HG02623 (cell line): ENCODE measurements around the gene ACTL8.
"Not testable (repeated sequence)": the region's sequence is repeated elsewhere in the genome, so short reads cannot be mapped to it uniquely, and the experiment has no call there.

Source experiments
- ATAC-seq: cut with Tn5 transposase; IDR thresholded peaks from one replicate; pipeline ENCODE4 v1.9.1; 2021; ENCODE audit warnings: moderate library complexity; ENCODE audit not compliant: unreplicated experiment

ACTL8 gene

DNA sequence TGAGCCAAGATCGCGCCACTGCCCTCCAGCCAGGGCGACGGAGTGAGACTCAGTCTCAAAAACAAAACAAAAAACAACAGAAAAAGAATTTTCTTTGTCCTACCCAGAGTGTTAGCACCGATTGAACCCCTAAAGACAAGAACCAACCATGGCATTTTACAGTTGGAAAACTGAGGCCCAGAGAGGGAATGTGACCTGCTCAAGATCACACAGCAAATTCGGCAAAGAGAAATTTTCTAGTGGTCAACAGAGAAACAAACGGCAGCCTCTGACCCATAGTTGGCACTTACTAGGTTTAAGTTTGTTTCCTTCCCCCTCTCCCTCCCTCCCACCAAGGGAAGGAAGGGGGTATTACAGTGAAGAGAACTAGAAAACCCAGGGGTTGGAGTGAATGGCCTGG is 20.5 kb upstream of the ACTL8 start:
- no peak for ATAC-seq

- no peak for ATAC-seq
These were observed 19.8 kb upstream of the ACTL8 start for GRCh38 chr1:17735348-17735747.

GRCh38 chr1:17735793-17736192 is 19.3 kb upstream of the ACTL8 start:
- no peak for ATAC-seq

- no peak for ATAC-seq
These were observed 18.5 kb upstream of the ACTL8 start for GRCh38 chr1:17736625-17737024.

DNA sequence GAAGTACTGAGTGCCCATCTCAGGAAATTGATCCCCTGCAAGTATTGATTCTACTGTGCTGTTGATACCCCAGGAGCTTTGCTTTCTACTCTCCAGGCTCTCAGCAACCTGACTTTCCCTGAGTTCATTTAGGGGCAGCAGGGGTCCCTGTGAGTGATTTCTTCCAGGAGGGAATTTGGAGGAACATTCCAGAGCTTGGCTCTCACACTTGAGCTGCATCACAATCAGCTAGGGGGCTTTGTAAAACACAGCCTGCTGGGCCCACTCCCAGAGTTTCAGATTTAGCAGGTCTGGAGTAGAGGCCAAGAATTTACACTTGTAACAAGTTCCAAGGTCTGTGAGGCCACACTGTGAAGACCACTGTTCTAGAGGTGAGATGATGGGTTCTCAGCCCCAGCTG is 16.1 kb upstream of the ACTL8 start:
- no peak for ATAC-seq

DNA sequence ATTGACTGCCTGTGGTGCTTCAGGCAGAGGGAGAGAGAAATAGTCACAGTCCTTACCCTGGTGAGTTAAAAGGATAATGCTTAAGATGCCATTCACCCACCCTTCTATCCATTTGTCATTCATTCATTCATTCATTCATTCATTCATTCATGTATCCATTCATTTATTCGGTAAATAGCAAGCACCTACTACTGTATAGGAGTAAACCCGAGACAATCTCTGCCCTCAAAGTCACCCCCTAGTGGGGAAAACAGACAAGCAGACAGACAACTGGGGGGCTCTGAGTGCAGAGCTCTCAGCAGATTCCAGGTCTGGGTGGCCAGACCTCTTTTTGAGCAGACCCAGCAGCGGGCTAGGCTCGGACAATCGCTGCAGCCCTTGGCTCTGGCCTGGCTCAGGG is 14.1 kb upstream of the ACTL8 start:
- no peak for ATAC-seq

DNA sequence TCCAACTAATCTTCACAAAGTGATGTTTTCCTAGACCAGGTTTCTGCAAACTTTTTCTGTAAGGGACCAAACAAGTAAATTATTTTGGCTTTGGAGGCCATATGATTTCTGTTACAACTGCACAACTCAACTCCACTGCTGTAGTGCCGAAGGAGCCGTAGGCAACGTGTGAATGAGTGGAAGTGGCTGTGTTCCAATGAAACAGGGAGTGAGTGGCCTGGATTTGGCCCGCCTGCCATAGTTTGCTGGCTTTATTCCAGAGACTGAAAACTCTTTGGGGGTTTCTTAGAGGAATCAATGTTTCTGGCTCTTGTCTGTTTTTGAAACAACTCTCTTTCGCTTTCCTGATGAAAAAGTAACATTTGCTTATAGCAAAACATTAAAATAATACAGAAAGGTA is 12.6 kb upstream of the ACTL8 start:
- ATAC-seq = no peak

- ATAC-seq = no peak
These were observed 12.0 kb upstream of the ACTL8 start for GRCh38 chr1:17743008-17743647.

GRCh38 chr1:17743925-17744324 is 11.2 kb upstream of the ACTL8 start:
- ATAC-seq = no peak

DNA sequence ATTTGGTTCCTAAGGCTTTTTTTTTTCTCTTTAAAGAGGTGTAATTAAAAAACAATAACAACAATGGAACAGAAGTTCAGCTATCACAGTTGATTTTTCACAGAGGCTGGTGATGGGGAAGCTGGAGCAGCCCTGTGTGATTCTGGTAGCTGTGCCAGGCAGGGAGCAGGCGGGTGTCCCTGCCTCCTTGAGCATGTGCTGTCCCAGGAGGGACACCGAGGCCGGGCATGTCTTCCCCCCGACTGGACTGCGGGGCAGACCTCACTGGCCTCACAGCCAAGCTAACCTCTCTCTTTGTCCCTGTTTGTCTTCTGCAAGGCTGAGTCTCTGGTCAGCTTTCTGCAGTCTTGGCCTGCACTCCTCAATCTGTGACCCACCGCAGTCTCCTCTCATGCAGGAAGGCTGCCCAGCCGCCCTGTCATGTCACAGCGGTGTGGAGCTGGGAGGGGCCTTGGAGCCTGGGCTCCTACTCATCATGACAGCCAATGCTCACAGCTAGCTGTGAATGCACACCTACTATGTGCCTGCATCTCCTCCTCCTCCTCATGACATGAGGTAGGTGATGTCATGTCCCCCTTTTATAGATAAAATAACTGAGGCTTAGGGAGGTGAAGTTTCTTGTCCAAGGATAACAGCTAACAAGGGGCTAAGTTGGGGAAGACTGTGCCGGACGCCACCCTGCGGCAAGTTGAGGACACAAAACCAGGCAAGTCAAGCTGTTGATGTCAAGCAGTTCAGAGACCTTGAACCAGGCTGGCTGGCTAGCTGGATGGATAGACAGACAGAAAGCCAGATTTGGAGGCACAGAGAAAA is 10.3 kb upstream of the ACTL8 start:
- no peak for ATAC-seq

GRCh38 chr1:17745479-17745955 is 9.6 kb upstream of the ACTL8 start:
- ATAC-seq = no peak

DNA sequence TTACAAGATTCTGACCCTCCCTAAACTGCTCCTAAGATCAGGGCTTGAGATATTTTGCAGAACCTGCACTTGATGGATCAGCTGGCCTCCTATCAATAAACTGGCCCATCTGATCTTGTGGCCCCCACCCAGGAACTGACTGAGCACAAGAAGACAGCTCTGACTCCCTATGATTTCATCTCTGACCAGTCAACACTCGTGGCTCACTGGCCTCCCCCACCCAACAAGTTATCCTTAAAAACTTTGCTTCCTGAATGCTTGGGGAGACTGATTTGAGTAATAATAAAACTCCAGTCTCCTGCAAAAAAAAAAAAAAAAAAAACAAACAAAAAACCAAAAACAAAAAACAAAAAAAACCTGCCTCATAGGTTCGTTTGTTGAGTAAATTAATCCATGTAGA is 8.9 kb upstream of the ACTL8 start:
- ATAC-seq = not testable (repeated sequence)

- no peak for ATAC-seq
These were observed 8.2 kb upstream of the ACTL8 start for GRCh38 chr1:17746920-17747319.

- ATAC-seq = no peak
These were observed 4.8 kb upstream of the ACTL8 start for GRCh38 chr1:17750333-17750732.

GRCh38 chr1:17752356-17752755 is 2.8 kb upstream of the ACTL8 start:
- ATAC-seq = no peak

DNA sequence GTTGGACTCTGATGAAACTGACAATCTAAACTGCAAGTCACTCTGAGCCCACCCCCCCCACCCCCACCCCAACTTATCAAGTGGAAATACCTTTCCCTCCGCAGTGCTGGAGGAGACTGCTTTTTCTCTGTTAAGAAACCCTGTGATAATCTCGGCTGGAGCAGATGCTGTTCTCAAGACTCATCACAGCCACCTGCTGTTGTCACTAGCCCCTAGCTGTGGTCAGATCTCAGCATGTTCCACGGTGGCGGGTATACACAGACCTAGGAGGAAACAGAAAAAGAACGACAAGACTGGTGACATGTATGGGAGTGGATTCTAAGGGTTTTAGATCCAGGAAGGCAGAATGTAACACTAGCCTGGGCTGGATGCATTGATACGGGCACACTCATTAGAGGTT is 2.3 kb downstream of the ACTL8 start:
- no peak for ATAC-seq

DNA sequence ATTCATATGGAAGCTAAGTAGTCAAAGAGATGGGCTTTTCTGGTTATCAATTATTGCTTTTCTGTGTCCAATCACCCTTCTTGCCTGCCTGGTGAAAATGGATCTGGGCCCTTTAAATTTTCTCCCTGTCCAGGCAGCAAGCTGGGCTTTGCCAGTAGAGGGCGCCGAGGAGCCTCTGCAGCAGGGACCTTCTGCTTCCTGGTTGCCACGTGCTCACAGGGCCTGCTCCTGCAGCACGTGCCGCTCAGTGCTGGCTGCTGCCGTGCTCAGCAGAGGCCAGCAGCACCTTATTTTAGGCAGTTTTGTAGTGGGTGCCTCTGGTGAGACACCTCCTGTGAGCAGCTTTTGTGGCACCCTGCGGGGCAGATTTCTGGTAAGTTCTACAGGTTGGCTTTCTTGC is 4.0 kb downstream of the ACTL8 start:
- ATAC-seq = no peak

DNA sequence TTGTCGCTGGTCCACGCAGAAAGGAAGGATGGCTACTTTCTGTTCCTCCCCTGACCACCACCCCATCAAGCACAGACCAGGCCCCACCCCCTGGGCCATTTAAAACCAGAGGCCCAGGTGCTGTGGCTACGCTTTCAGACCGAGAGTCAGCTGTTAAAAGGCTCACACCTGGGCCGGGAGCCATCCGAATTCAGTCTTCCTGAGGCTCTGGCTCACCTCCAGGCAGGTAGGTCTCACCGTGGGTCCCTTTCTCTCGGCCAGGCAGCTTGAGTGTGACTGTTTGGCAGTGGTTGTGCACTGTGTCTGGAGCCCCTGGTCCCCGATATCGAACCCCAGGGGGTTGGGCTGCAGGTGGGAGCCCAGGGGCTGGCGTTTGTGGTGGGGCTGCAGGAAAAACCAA is 7.2 kb downstream of the ACTL8 start:
- ATAC-seq = no peak

GRCh38 chr1:17763417-17763816 is 8.3 kb downstream of the ACTL8 start:
- no peak for ATAC-seq

- no peak for ATAC-seq
These were observed 8.9 kb downstream of the ACTL8 start for GRCh38 chr1:17763995-17764394.

- no peak for ATAC-seq
These were observed 9.5 kb downstream of the ACTL8 start for GRCh38 chr1:17764591-17764990.
